ENCODE results near the gene PIBF1. TPM values are rescaled to one million over a fixed set of nuclear protein-coding genes. Genes with fewer than 3 reads are reported as not detected.

The PIBF1 gene
- polyA plus RNA-seq, 3 donors, result 3.3 to 8.0 (median 4.7) TPM

GRCh38 chr13:72959643-72960042 is 177.7 kb downstream of the PIBF1 start:
- intact Hi-C loops (cut with micrococcal nuclease), result no loop called here
- Histone ChIP-seq H3K4me2 (replicated peaks; ENCODE audit: extremely low read depth, low read length, poor library complexity, severe bottlenecking) (no peak overlapping the region), H3K4me3 (replicated peaks in 1 of 3; ENCODE audit: low read depth in 2 of 3, low read length in 3 of 3) (no peak overlapping the region), H3K4me1 (ENCODE audit: control insufficient read depth in 1 of 2, insufficient read depth in 2 of 2, low read length in 2 of 2) (peaks cover 0 to 2% of the 10 kb centered on the region in 2 donors), H3K9ac (ENCODE audit: insufficient read depth, low read length, poor library complexity, severe bottlenecking) (no peak overlapping the region), H3K27ac (ENCODE audit: low read depth in 1 of 2, low read length in 2 of 2) (no peak overlapping the region), H3K9me3 (replicated peaks in 1 of 2; ENCODE audit: control insufficient read depth in 1 of 2, insufficient read depth in 1 of 2, low read length in 2 of 2) (no peaks in the 10 kb centered on the region), H2AFZ (ENCODE audit: insufficient read depth, low read depth, low read length, poor library complexity, severe bottlenecking) (no peak overlapping the region), H3K27me3 (ENCODE audit: control insufficient read depth in 2 of 2, insufficient read depth in 2 of 2, low read length in 2 of 2) (no peaks in the 10 kb centered on the region), H3K79me2 (ENCODE audit: insufficient read depth, low read length) (no peaks in the 10 kb centered on the region), H4K20me1 (ENCODE audit: insufficient read depth, low read length) (no peaks in the 10 kb centered on the region), H3K36me3 (replicated peaks in 1 of 2; ENCODE audit: control insufficient read depth in 1 of 2, insufficient read depth in 2 of 2, low read length in 2 of 2) (peaks cover 0 to 3% of the 10 kb centered on the region in 2 donors)
- TF ChIP-seq CTCF (IDR thresholded peaks at IDR 0.05), result no peak
- no CpG with 5 or more reads among the region's 1 CpG for WGBS (ENCODE audit: insufficient coverage)
- H3K4me1 Mint-ChIP-seq, result peaks cover 10% of the 10 kb centered on the region
- no peak overlapping the region for H3K4me3 Mint-ChIP-seq
- peaks cover 15 to 16% of the 10 kb centered on the region in 2 donors for H3K36me3 Mint-ChIP-seq
- H3K27me3 Mint-ChIP-seq (ENCODE audit: low read depth in 3 of 3), result no peaks in the 10 kb centered on the region
- H3K27ac Mint-ChIP-seq, result no peak overlapping the region
- DNase-seq, result peak in 1 of 3 donors; percentile 8
- H3K9me3 Mint-ChIP-seq, result peaks cover 0 to 8% (median 2%) of the 10 kb centered on the region in 7 donors

- no peak overlapping the region for H3K9ac ChIP-seq (ENCODE audit: insufficient read depth, low read length, poor library complexity, severe bottlenecking)
- H3K9me3 Mint-ChIP-seq, result peaks cover 0 to 8% (median 2%) of the 10 kb centered on the region in 7 donors
- peaks cover 10% of the 10 kb centered on the region for H3K4me1 Mint-ChIP-seq
- no peak for DNase-seq
- H3K4me3 Mint-ChIP-seq, result no peak overlapping the region
- peaks cover 0 to 3% of the 10 kb centered on the region in 2 donors for H3K36me3 ChIP-seq (replicated peaks in 1 of 2; ENCODE audit: control insufficient read depth in 1 of 2, insufficient read depth in 2 of 2, low read length in 2 of 2)
- peaks cover 15 to 16% of the 10 kb centered on the region in 2 donors for H3K36me3 Mint-ChIP-seq
- H3K27ac ChIP-seq (ENCODE audit: low read depth in 1 of 2, low read length in 2 of 2), result no peak overlapping the region
- H3K27me3 Mint-ChIP-seq (ENCODE audit: low read depth in 3 of 3), result no peaks in the 10 kb centered on the region
- no peaks in the 10 kb centered on the region for H3K27me3 ChIP-seq (ENCODE audit: control insufficient read depth in 2 of 2, insufficient read depth in 2 of 2, low read length in 2 of 2)
- H3K79me2 ChIP-seq (ENCODE audit: insufficient read depth, low read length), result no peaks in the 10 kb centered on the region
- no peak overlapping the region for H3K4me2 ChIP-seq (replicated peaks; ENCODE audit: extremely low read depth, low read length, poor library complexity, severe bottlenecking)
- peak overlapping the region in 1 of 7 donors; percentile 40 for H3K27ac Mint-ChIP-seq
- no CpG with 5 or more reads among the region's 4 CpGs for WGBS (ENCODE audit: insufficient coverage)
- peaks cover 0 to 2% of the 10 kb centered on the region in 2 donors for H3K4me1 ChIP-seq (ENCODE audit: control insufficient read depth in 1 of 2, insufficient read depth in 2 of 2, low read length in 2 of 2)
- intact Hi-C loops (cut with micrococcal nuclease), result no loop called here
- H3K4me3 ChIP-seq (replicated peaks in 1 of 3; ENCODE audit: low read depth in 2 of 3, low read length in 3 of 3), result no peak overlapping the region
- no peaks in the 10 kb centered on the region for H4K20me1 ChIP-seq (ENCODE audit: insufficient read depth, low read length)
- H3K9me3 ChIP-seq (replicated peaks in 1 of 2; ENCODE audit: control insufficient read depth in 1 of 2, insufficient read depth in 1 of 2, low read length in 2 of 2), result no peaks in the 10 kb centered on the region
- H2AFZ ChIP-seq (ENCODE audit: insufficient read depth, low read depth, low read length, poor library complexity, severe bottlenecking), result no peak overlapping the region
- no peak for TF ChIP-seq CTCF (IDR thresholded peaks at IDR 0.05)
Measured at GRCh38 chr13:72960114-72960513, 178.2 kb downstream of the PIBF1 start.

Data from CD14-positive monocyte (primary cell).